ENCODE data around the gene PZP.
A peak's percentile ranks its signal among the peaks of the same experiment; 100 is the strongest.

PZP gene

GRCh38 chr12:9124383-9125031, 83.7 kb downstream of the PZP start:
- no peak for DNase-seq (ENCODE audit: low spot score)

GRCh38 chr12:9123781-9124382, 84.3 kb downstream of the PZP start:
- DNase-seq (ENCODE audit: low spot score) = no peak

- DNase-seq (ENCODE audit: low spot score) = no peak
Observed at GRCh38 chr12:9122091-9122609, 86.0 kb downstream of the PZP start.

- no peak for DNase-seq (ENCODE audit: low spot score)
Observed at GRCh38 chr12:9120487-9121184, 87.6 kb downstream of the PZP start.

GRCh38 chr12:9118158-9118557, 90.0 kb downstream of the PZP start:
- peak; percentile 11 for DNase-seq (ENCODE audit: low spot score)

GRCh38 chr12:9115731-9116559, 92.2 kb downstream of the PZP start, which contains the start of gene A2M:
TSS of gene A2M (minus strand) at chr12:9115919. CDS start at chr12:9115849, 70 bp downstream.
- DNase-seq (ENCODE audit: low spot score) = no peak

GRCh38 chr12:9114946-9115345, 93.2 kb downstream of the PZP start:
- no peak for DNase-seq (ENCODE audit: low spot score)

GRCh38 chr12:9113987-9114309, 94.2 kb downstream of the PZP start:
- DNase-seq (ENCODE audit: low spot score) = no peak

GRCh38 chr12:9113296-9113986, 94.8 kb downstream of the PZP start:
- no peak for DNase-seq (ENCODE audit: low spot score)

GRCh38 chr12:9112076-9112853, 95.9 kb downstream of the PZP start:
- no peak for DNase-seq (ENCODE audit: low spot score)

- no peak for DNase-seq (ENCODE audit: low spot score)
Observed at GRCh38 chr12:9111525-9111924, 96.7 kb downstream of the PZP start.

- no peak for DNase-seq (ENCODE audit: low spot score)
Observed at GRCh38 chr12:9109737-9110491, 98.3 kb downstream of the PZP start.

GRCh38 chr12:9109213-9109522, 99.0 kb downstream of the PZP start:
- DNase-seq (ENCODE audit: low spot score) = no peak

GRCh38 chr12:9108504-9109212, 99.5 kb downstream of the PZP start:
- DNase-seq (ENCODE audit: low spot score) = no peak

- DNase-seq (ENCODE audit: low spot score) = no peak
Observed at GRCh38 chr12:9107542-9107873, 100.7 kb downstream of the PZP start.

GRCh38 chr12:9106610-9107541, 101.3 kb downstream of the PZP start:
- no peak for DNase-seq (ENCODE audit: low spot score)

GRCh38 chr12:9106067-9106466, 102.1 kb downstream of the PZP start:
- DNase-seq (ENCODE audit: low spot score) = no peak

- DNase-seq (ENCODE audit: low spot score) = no peak
Observed at GRCh38 chr12:9104767-9105423, 103.3 kb downstream of the PZP start.

Data from CD4-positive, alpha-beta T cell treated with Interleukin-6 at 100 ng/mL for 8 hours (primary cell).